HepG2 (cell line): ENCODE measurements around the gene SPATA21. TPM values are rescaled to one million over a fixed set of nuclear protein-coding genes. Genes with fewer than 3 reads are reported as not detected.

Experiments
- ATAC-seq: fragments of 200-7000 bp; cut with Tn5 transposase; 3 replicates; pipeline ENCODE4 v1.9.1; 2020; ENCODE audit warnings: mild to moderate bottlenecking, moderate library complexity
- BruUV-seq: library from RNA; stranded (reverse); fragments of 400-500 nt; replicated peaks from 2 replicates; lab custom pipeline; 2021; lab: Mats Ljungman, UMichigan
- CTCF ChIA-PET: fragments of 300-600 bp; formaldehyde crosslinking; extraction: SDS; loops from one replicate; lab custom pipeline; 2021; ENCODE audit warnings: low total read pairs, inconsistent platforms, low intra/inter-chr PET ratio; lab: Yijun Ruan, JAX
- POLR2A ChIA-PET: fragments of 350-600 bp; sonication (Branson Sonifier 250); formaldehyde crosslinking; loops from one replicate; lab custom pipeline; 2020; ENCODE audit warnings: antibody characterized with exemption, inconsistent platforms; lab: Yijun Ruan, JAX
- DNase-seq: peaks from one replicate; pipeline ENCODE4 v3.0.0-alpha.2; 2015; ENCODE audit warnings: low spot score
- FAIRE-seq: peaks from 3 replicates; lab custom pipeline; 2011; peaks lifted over from hg19 to GRCh38; lab: Jason Lieb, UNC
- H2AFZ ChIP-seq: one replicate; pipeline ENCODE4 v1.6.1; 2011; ENCODE audit warnings: low read length, inconsistent platforms
- H3K27ac ChIP-seq: fragments of 300-600 bp; 3 replicates; pipeline ENCODE4 v1.8.0; 2011; ENCODE audit warnings: mixed run types, mild to moderate bottlenecking, mixed read lengths, low read length, inconsistent platforms; ENCODE audit not compliant: insufficient read depth; ENCODE audit errors: extremely low read length
- H3K27me3 ChIP-seq, 2 experiments: fragments of 200-600 bp in 1 of 2; 2 replicates in 1 of 2; 3 replicates in 1 of 2; pipeline versions ENCODE4 v1.6.0 to v1.8.0; 2011; ENCODE audit warnings: low read length in 2 of 2, mild to moderate bottlenecking in 2 of 2, moderate library complexity in 2 of 2, inconsistent platforms in 1 of 2; ENCODE audit not compliant: insufficient read depth in 2 of 2, control insufficient read depth in 1 of 2
- H3K36me3 ChIP-seq, 2 experiments: fragments of 200-600 bp in 1 of 2; replicated peaks in 1 of 2; 2 replicates in 1 of 2; 3 replicates in 1 of 2; pipeline versions ENCODE4 v1.5.1 to v1.8.0; 2011; ENCODE audit warnings: low read length in 2 of 2, inconsistent platforms in 1 of 2; ENCODE audit not compliant: insufficient read depth in 2 of 2, control insufficient read depth in 1 of 2
- H3K4me1 ChIP-seq: 2 replicates; pipeline ENCODE4 v1.5.1; 2012; ENCODE audit warnings: low read length, inconsistent platforms; ENCODE audit not compliant: insufficient read depth
- H3K4me2 ChIP-seq: 2 replicates; pipeline ENCODE4 v1.6.0; 2011; ENCODE audit warnings: low read depth, low read length, inconsistent platforms
- H3K4me3 ChIP-seq, 3 experiments: fragments of 200-600 bp in 1 of 3; sonication (generic), shearing (Covaris generic) in 1 of 3; replicated peaks in 1 of 3; 2 replicates each; pipeline ENCODE4 v1.5.1; 2011 to 2016; ENCODE audit warnings: low read length in 3 of 3, inconsistent platforms in 2 of 3, low read depth in 2 of 3, mild to moderate bottlenecking in 2 of 3, control low read depth in 1 of 3, mixed read lengths in 1 of 3; ENCODE audit not compliant: insufficient read depth in 1 of 3
- H3K79me2 ChIP-seq: one replicate; pipeline ENCODE4 v1.6.1; 2011; ENCODE audit warnings: low read length, inconsistent platforms; ENCODE audit not compliant: insufficient read depth
- H3K9ac ChIP-seq: 2 replicates; pipeline ENCODE4 v1.6.0; 2011; ENCODE audit warnings: mild to moderate bottlenecking, low read depth, low read length, inconsistent platforms; ENCODE audit not compliant: insufficient read depth
- H3K9me3 ChIP-seq: 2 replicates; pipeline ENCODE4 v1.5.1; 2012; ENCODE audit warnings: mild to moderate bottlenecking, low read length
- H4K20me1 ChIP-seq: 2 replicates; pipeline ENCODE4 v1.6.0; 2011; ENCODE audit warnings: inconsistent platforms, mild to moderate bottlenecking, low read length, moderate library complexity; ENCODE audit not compliant: insufficient read depth
- CC2D1A ChIP-seq: sonication (generic); formaldehyde crosslinking; IDR thresholded peaks from 2 replicates; pipeline ENCODE4 v1.8.1; 2023; ENCODE audit warnings: mild to moderate bottlenecking, missing genetic modification reagents
- GPN1 ChIP-seq: sonication (generic); formaldehyde crosslinking; IDR thresholded peaks from 2 replicates; pipeline ENCODE4 v1.5.1; 2020; ENCODE audit warnings: missing genetic modification reagents, borderline replicate concordance
- MAFG ChIP-seq: sonication (generic); formaldehyde crosslinking; IDR thresholded peaks from 2 replicates; pipeline ENCODE4 v1.5.1; 2020; ENCODE audit warnings: mild to moderate bottlenecking, missing genetic modification reagents
- ZKSCAN1 ChIP-seq: fragments of 150-350 bp; IDR thresholded peaks from 2 replicates; pipeline ENCODE4 v1.6.1; 2014; ENCODE audit warnings: low read length
- ZNF121 ChIP-seq: sonication (generic); formaldehyde crosslinking; IDR thresholded peaks from 2 replicates; pipeline ENCODE4 v1.5.0; 2020; ENCODE audit warnings: mild to moderate bottlenecking, missing genetic modification reagents
- ZNF788 ChIP-seq: sonication (generic); formaldehyde crosslinking; IDR thresholded peaks from 2 replicates; pipeline ENCODE4 v1.5.0; 2020; ENCODE audit warnings: mild to moderate bottlenecking, missing genetic modification reagents, borderline replicate concordance
- ZUFSP ChIP-seq: sonication (generic); formaldehyde crosslinking; IDR thresholded peaks from 2 replicates; pipeline ENCODE4 v1.9.0; 2021; ENCODE audit warnings: missing genetic modification reagents, mild to moderate bottlenecking, borderline replicate concordance
- WGBS: methylation state at CpG from one replicate; pipeline ENCODE4 v1.1.6; 2017; ENCODE audit warnings: low lambda C conversion rate; 5-methylcytosine and 5-hydroxymethylcytosine counted together
- in situ Hi-C: cut with HindIII; loops from 2 replicates; pipeline ENCODE4 v1.10.0; 2017; ENCODE audit warnings: low pct_unique_long_range_greater_than_20kb; ENCODE audit not compliant: extremely low pct_ligation_motif_present
- intact Hi-C: fragments of 100-400 bp; cut with micrococcal nuclease; formaldehyde crosslinking; loops from one replicate; pipeline ENCODE4 v1.10.0; 2022; ENCODE audit not compliant: unreplicated experiment
- polyA plus RNA-seq, 8 experiments: library from polyadenylated mRNA; depleted of rRNA in 3 of 8; stranded (reverse) in 7 of 8; unstranded in 1 of 8; fragments of >200 nt; fragmentation: Illumina TruSeq in 4 of 8; extraction: Trizol in 4 of 8; gene quantifications; 2 replicates each; pipeline versions ENCODE4 v1.2.1 to v1.2.3, GENCODE V29; 2011 to 2016; ENCODE audit warnings: low read depth in 4 of 8, missing spikeins in 1 of 8, mixed read lengths in 1 of 8; ENCODE audit not compliant: insufficient read depth in 1 of 8
- total RNA-seq, 5 experiments: library from RNA; depleted of rRNA; stranded (reverse); fragments of >200 nt; fragmentation: Illumina TruSeq; extraction: Trizol; gene quantifications; 2 replicates each; pipeline ENCODE4 v1.2.3, GENCODE V29; 2016; ENCODE audit warnings: low read depth in 1 of 5

SPATA21 gene
- total and polyA plus RNA-seq, 2 of the 13 experiments (the other 11 are each of a cell fraction or from before 2014, with no cell fraction given) = 0.80 to 1.4 TPM

GRCh38 chr1:16356867-16357266, 80.4 kb downstream of the SPATA21 start:
- Histone ChIP-seq H3K4me3 (no peak overlapping the region), H4K20me1 (no peaks in the 10 kb centered on the region), H3K79me2 (peaks cover 3% of the 10 kb centered on the region), H3K27me3 (no peaks in the 10 kb centered on the region; a peak in 1 of 5 replicates), H3K4me2 (no peak overlapping the region), H3K9me3 (no peaks in the 10 kb centered on the region), H3K36me3 (no peaks in the 10 kb centered on the region)
- no peak for DNase-seq
- FAIRE-seq = no peak
- no TSS peak for BruUV-seq
- ATAC-seq = no peak
- TF ChIP-seq ZNF788 (CRISPR knock-in tag) (no peak), ZKSCAN1 (peak; percentile 94)
- TF ChIP-seq, all 625 proteins: peak for 1
- Histone ChIP-seq H3K9ac (no peak overlapping the region), H2AFZ (no peak overlapping the region), H3K4me1 (peaks cover 11% of the 10 kb centered on the region), H3K27ac (no peak overlapping the region)
- ChIA-PET POLR2A (no interaction called here), CTCF (no interaction called here)
- 54% methylated on average over 3 of the region's 3 CpGs for WGBS
- intact Hi-C loops (no loop called here), in situ Hi-C loops (no loop called here)

- TF ChIP-seq ZNF121 (CRISPR knock-in tag) (peak; percentile 25; the same call in 1 of the 2 replicates), MAFG (CRISPR knock-in tag) (no peak), ZUFSP (CRISPR knock-in tag) (no peak), CC2D1A (CRISPR knock-in tag) (no peak), GPN1 (CRISPR knock-in tag) (no peak)
- TF ChIP-seq, all 625 proteins: peak for 1
- DNase-seq = no peak
- BruUV-seq = no TSS peak
- Histone ChIP-seq H3K36me3 (no peaks in the 10 kb centered on the region), H3K27me3 (no peaks in the 10 kb centered on the region; a peak in 1 of 5 replicates), H4K20me1 (peaks cover 9% of the 10 kb centered on the region), H3K79me2 (peaks cover 26% of the 10 kb centered on the region), H3K4me3 (no peak overlapping the region), H3K27ac (no peak overlapping the region), H3K4me1 (peaks cover 27% of the 10 kb centered on the region), H3K4me2 (no peak overlapping the region), H2AFZ (no peak overlapping the region), H3K9me3 (no peaks in the 10 kb centered on the region), H3K9ac (no peak overlapping the region)
- intact Hi-C loops = no loop called here
- FAIRE-seq = no peak
- WGBS = 100% methylated on average over 2 of the region's 2 CpGs
- in situ Hi-C loops = no loop called here
- no peak for ATAC-seq
- POLR2A ChIA-PET = no interaction called here
- CTCF ChIA-PET = no interaction called here
These were observed 82.6 kb downstream of the SPATA21 start for GRCh38 chr1:16354619-16355018.
